Endothelial cell (in vitro differentiated cells): Measurements from ENCODE around the gene CCDC68. TPM values are rescaled to one million over a fixed set of nuclear protein-coding genes. Genes with fewer than 3 reads are reported as not detected.

Experiments used
- DNase-seq: peaks from one replicate; pipeline ENCODE4 v3.0.0; 2021; ENCODE audit warnings: low spot score
- H3K27ac Mint-ChIP-seq: one replicate; pipeline ENCODE4 v1.8.0; 2021; ENCODE audit warnings: mixed read lengths, inconsistent platforms; ENCODE audit not compliant: unreplicated experiment
- H3K27me3 Mint-ChIP-seq: one replicate; pipeline ENCODE4 v1.8.0; 2021; ENCODE audit warnings: mild to moderate bottlenecking, moderate library complexity, mixed read lengths, inconsistent platforms; ENCODE audit not compliant: unreplicated experiment
- H3K36me3 Mint-ChIP-seq: one replicate; pipeline ENCODE4 v1.8.0; 2021; ENCODE audit warnings: mild to moderate bottlenecking, low read depth, mixed read lengths, inconsistent platforms; ENCODE audit not compliant: unreplicated experiment
- H3K4me1 Mint-ChIP-seq: one replicate; pipeline ENCODE4 v1.8.0; 2021; ENCODE audit warnings: mild to moderate bottlenecking, mixed read lengths, inconsistent platforms; ENCODE audit not compliant: unreplicated experiment
- H3K4me3 Mint-ChIP-seq: one replicate; pipeline ENCODE4 v1.8.0; 2021; ENCODE audit warnings: mild to moderate bottlenecking, mixed read lengths, inconsistent platforms; ENCODE audit not compliant: unreplicated experiment
- H3K9me3 Mint-ChIP-seq: one replicate; pipeline ENCODE4 v1.8.0; 2021; ENCODE audit warnings: mixed read lengths, inconsistent platforms; ENCODE audit not compliant: unreplicated experiment
- CTCF ChIP-seq: fragments of 200-600 bp; sonication (generic); IDR thresholded peaks from one replicate; pipeline ENCODE4 v1.5.0; 2021; ENCODE audit warnings: antibody characterized with exemption; ENCODE audit not compliant: unreplicated experiment
- long read RNA-seq: library from polyadenylated mRNA; unstranded; transcript quantifications from one replicate; pipeline ENCODE4 v2.0.0, GENCODE V29; 2020; ENCODE audit not compliant: unreplicated experiment
- total RNA-seq: library from RNA; stranded (reverse); fragmentation: NEBNext Ultra II Directional; extraction: Animal tissue kit (Norgen Biotek cat#: 25700); gene quantifications from one replicate; pipeline ENCODE4 v1.2.1, GENCODE V29; 2021; ENCODE audit not compliant: unreplicated experiment

The CCDC68 gene
- 0.87 TPM for total RNA-seq
- long read RNA-seq, result 0 reads

DNA sequence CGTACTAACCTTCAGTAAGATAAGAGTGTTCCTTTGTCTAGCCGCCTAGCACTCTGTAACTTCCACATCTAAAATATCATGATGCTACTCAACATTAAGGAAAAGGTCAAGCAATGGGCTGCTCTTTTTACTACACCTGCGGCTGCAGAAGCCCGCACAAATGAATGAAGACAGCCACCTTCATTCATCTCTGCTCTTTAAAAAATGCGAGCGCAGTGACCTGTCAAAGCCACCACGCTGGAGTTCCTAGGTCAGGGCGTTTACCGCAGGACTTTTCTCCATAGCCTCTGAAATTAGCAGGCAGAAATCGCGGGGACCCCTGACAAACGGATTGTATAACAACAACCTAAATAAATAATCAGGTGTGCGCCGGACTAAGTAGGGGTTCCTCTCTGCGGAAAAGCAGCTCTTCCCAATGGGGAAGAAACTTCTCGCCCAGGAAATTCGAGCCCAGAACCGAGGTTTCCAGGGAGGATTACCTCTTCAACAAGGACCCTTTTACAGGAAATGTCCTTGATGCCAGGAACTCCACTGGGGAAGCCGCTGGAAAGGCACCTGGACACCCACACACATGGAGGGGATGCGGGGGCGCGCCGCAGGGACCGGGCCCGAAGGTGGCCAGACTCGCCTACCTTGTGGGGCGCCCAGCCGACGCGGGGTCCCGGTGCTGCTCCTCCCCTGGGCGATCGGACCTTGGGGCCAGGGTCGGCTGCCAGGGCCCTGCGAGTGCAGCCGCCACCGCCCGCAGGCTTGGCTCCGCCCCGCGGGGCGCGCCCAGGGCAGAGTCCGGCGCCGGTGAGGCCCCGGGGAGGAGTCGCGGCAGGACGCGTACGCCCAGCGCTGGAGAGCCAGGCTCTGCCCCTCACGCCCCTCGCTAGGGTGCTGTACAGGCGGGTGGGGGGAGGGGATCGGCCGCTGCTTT is at the start of gene CCDC68:
Gene CCDC68 (minus strand): TSS at position 758 of the 922 bp plus-strand sequence. CDS start 16,670 bp downstream, outside the sequence.
- peak; percentile 59 for DNase-seq
- Mint-ChIP-seq H3K27ac (no peak within 1 kb of the TSS), H3K27me3 (no peaks in the 10 kb centered on the region), H3K36me3 (no peaks in the 10 kb centered on the region), H3K4me1 (peaks cover 2% of the 10 kb centered on the region), H3K4me3 (peak within 1 kb of the TSS; percentile 87), H3K9me3 (no peaks in the 10 kb centered on the region)
- no peak for TF ChIP-seq CTCF

DNA sequence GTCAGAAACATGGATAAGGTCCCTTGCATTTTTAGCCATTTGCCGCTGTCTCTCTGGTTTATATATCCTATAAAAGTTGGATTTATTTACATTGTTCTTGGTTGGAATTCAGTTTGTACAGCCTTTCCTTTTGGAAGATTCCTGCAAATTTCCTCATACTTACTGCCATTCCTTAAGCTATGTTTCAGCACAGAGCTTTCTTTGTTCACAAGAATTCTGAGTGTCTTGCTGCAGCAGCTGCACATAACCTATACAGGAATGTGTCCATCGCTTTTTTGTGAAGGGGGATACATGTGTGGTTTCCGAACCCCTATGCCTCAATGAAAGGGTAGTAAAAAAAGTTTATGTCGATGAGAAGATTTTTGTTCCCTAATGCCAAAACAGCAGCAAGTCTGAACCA is 48.3 kb upstream of the CCDC68 start:
- H3K4me3 Mint-ChIP-seq, result no peak overlapping the region
- no peaks in the 10 kb centered on the region for H3K9me3 Mint-ChIP-seq
- DNase-seq, result no peak
- H3K36me3 Mint-ChIP-seq, result no peaks in the 10 kb centered on the region
- H3K4me1 Mint-ChIP-seq, result no peaks in the 10 kb centered on the region
- no peaks in the 10 kb centered on the region for H3K27me3 Mint-ChIP-seq
- H3K27ac Mint-ChIP-seq, result no peak overlapping the region
- no peak for TF ChIP-seq CTCF

GRCh38 chr18:55003695-55004094 is 44.4 kb upstream of the CCDC68 start:
- Mint-ChIP-seq H3K36me3 (no peaks in the 10 kb centered on the region), H3K4me1 (no peaks in the 10 kb centered on the region), H3K4me3 (no peak overlapping the region), H3K9me3 (no peaks in the 10 kb centered on the region), H3K27ac (no peak overlapping the region), H3K27me3 (no peaks in the 10 kb centered on the region)
- DNase-seq, result no peak
- TF ChIP-seq CTCF, result no peak

- no peaks in the 10 kb centered on the region for H3K4me1 Mint-ChIP-seq
- no peak overlapping the region for H3K27ac Mint-ChIP-seq
- no peaks in the 10 kb centered on the region for H3K27me3 Mint-ChIP-seq
- no peaks in the 10 kb centered on the region for H3K36me3 Mint-ChIP-seq
- TF ChIP-seq CTCF, result no peak
- no peaks in the 10 kb centered on the region for H3K9me3 Mint-ChIP-seq
- DNase-seq, result no peak
- H3K4me3 Mint-ChIP-seq, result no peak overlapping the region
Observed at GRCh38 chr18:55002261-55002660, 43.0 kb upstream of the CCDC68 start.

- DNase-seq, result no peak
- no peak for TF ChIP-seq CTCF
- Mint-ChIP-seq H3K4me1 (no peaks in the 10 kb centered on the region), H3K36me3 (no peaks in the 10 kb centered on the region), H3K27me3 (no peaks in the 10 kb centered on the region), H3K4me3 (no peak overlapping the region), H3K9me3 (no peaks in the 10 kb centered on the region), H3K27ac (no peak overlapping the region)
Observed at GRCh38 chr18:55001394-55002024, 42.2 kb upstream of the CCDC68 start.
